ENCODE data around the gene PIK3R6. TPM values are rescaled to one million over a fixed set of nuclear protein-coding genes. Genes with fewer than 3 reads are reported as not detected.
A peak's percentile ranks its signal among the peaks of the same experiment; 100 is the strongest.
"Not testable (repeated sequence)": the region's sequence is repeated elsewhere in the genome, so short reads cannot be mapped to it uniquely, and the experiment has no call there.

Gene PIK3R6
- total RNA-seq, 2 donors from 2014 or later: 2.1 to 2.5 TPM

DNA sequence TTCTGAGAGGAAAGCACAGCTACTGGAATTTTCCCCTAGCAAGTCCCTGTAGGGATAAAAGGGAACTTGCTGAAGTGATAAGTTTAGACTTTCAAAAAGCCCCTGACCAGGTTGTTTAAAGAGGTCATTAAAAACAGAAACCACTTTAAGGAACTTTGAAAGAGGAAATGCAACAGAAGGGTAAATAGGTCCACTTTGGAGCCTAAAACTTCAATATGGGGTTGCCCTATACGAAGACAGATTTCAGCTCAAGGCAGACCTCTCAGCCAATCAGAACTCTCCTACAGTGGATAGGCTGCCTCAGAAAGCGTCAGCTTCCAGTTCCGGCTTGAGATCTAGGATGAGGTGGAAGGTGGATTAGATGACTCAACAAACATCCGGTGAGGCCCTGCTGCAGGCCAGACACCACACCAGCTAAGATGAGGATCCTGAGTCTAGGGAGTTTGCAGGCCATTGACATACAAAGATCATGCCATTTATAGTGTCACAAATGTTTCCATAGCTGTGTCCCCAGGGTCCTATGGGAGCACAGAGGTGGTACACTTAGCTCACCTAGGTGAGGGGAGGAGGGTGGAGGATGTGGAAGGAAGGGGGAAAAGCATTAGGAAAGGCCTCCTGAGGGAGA, 60.4 kb downstream of the PIK3R6 start:
- 81 to 88% methylated on average over 3 to 4 of the region's 4 CpGs for WGBS, 2 experiments (ENCODE audit: insufficient coverage in 1 of 2, insufficient read length in 1 of 2)
- no peak overlapping the region for H3K27ac Mint-ChIP-seq
- peaks cover 26% of the 10 kb centered on the region for H3K9me3 Mint-ChIP-seq

DNA sequence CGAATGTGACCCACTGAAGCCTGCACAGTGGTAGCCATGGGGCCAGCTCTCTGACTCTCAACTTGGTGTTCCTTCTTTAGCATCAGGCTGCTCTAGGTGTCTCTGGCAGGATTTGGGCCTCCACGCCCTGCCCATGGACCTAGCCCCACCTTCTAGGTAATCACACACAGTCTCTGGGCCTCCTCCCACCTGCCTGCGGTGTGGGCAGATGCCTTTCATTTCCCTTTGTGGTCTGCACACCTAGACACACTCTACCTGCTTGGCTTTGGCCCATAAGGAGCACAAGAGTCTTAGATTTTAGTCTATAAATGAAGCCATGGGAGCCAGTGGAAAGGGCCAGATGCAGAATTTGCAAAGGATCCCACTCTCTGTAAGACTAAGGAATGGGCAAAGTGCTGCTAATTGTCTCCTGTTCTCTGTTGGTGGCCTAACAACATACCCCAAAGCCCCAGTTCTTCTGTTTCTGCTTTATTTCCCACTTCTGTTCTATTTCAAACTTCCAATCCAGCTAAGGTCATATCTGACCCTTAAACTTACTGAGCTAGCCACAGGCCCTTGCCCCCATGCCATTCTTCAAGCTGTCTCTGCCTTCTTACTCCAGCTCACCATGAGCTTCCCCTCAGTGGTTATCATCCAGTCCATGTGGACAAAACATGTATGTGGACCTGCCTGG, 61.1 kb downstream of the PIK3R6 start:
- H3K27ac Mint-ChIP-seq: no peak overlapping the region
- no peaks in the 10 kb centered on the region for H3K4me1 ChIP-seq (ENCODE audit: control insufficient read depth, insufficient read depth, low read length)
- TF ChIP-seq, protein P1, sequence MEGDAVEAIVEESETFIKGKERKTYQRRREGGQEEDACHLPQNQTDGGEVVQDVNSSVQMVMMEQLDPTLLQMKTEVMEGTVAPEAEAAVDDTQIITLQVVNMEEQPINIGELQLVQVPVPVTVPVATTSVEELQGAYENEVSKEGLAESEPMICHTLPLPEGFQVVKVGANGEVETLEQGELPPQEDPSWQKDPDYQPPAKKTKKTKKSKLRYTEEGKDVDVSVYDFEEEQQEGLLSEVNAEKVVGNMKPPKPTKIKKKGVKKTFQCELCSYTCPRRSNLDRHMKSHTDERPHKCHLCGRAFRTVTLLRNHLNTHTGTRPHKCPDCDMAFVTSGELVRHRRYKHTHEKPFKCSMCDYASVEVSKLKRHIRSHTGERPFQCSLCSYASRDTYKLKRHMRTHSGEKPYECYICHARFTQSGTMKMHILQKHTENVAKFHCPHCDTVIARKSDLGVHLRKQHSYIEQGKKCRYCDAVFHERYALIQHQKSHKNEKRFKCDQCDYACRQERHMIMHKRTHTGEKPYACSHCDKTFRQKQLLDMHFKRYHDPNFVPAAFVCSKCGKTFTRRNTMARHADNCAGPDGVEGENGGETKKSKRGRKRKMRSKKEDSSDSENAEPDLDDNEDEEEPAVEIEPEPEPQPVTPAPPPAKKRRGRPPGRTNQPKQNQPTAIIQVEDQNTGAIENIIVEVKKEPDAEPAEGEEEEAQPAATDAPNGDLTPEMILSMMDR (conservative IDR thresholded peaks at IDR 0.05): no peak
- H3K36me3 ChIP-seq (ENCODE audit: control insufficient read depth, insufficient read depth, low read length): no peaks in the 10 kb centered on the region
- H3K27me3 ChIP-seq (ENCODE audit: control insufficient read depth, insufficient read depth, low read length, poor library complexity, severe bottlenecking): no peaks in the 10 kb centered on the region
- H3K9me3 Mint-ChIP-seq: peaks cover 19% of the 10 kb centered on the region
- no peak overlapping the region for H3K27ac ChIP-seq (ENCODE audit: low read depth, low read length)
- H3K4me3 Mint-ChIP-seq: no peak overlapping the region
- H3K36me3 Mint-ChIP-seq (ENCODE audit: low read depth): peaks cover 11% of the 10 kb centered on the region
- H3K9me3 ChIP-seq (ENCODE audit: control insufficient read depth, low read length): peaks cover 28% of the 10 kb centered on the region
- H3K4me3 ChIP-seq (ENCODE audit: low read length): no peak overlapping the region
- peaks cover 2% of the 10 kb centered on the region for H3K4me1 Mint-ChIP-seq
- no peak overlapping the region for H3K9ac ChIP-seq (ENCODE audit: extremely low read depth, low read length, poor library complexity, severe bottlenecking)
- peaks cover 13% of the 10 kb centered on the region for H3K27me3 Mint-ChIP-seq (ENCODE audit: insufficient read depth)
- DNase-seq: peak; percentile 30
- WGBS, 2 experiments (ENCODE audit: insufficient coverage in 1 of 2, insufficient read length in 1 of 2): 88 to 93% methylated on average over 3 of the region's 3 CpGs

More for the DNA sequence above, 60.4 kb downstream of the PIK3R6 start:
- H3K4me3 ChIP-seq (ENCODE audit: low read length): no peak overlapping the region
- H3K36me3 Mint-ChIP-seq (ENCODE audit: low read depth): peaks cover 16% of the 10 kb centered on the region
- no peak overlapping the region for H3K4me3 Mint-ChIP-seq
- peaks cover 15% of the 10 kb centered on the region for H3K27me3 Mint-ChIP-seq (ENCODE audit: insufficient read depth)
- no peaks in the 10 kb centered on the region for H3K27me3 ChIP-seq (ENCODE audit: control insufficient read depth, insufficient read depth, low read length, poor library complexity, severe bottlenecking)
- peaks cover 29% of the 10 kb centered on the region for H3K9me3 ChIP-seq (ENCODE audit: control insufficient read depth, low read length)
- peaks cover 2% of the 10 kb centered on the region for H3K4me1 Mint-ChIP-seq
- no peak overlapping the region for H3K9ac ChIP-seq (ENCODE audit: extremely low read depth, low read length, poor library complexity, severe bottlenecking)
- H3K27ac ChIP-seq (ENCODE audit: low read depth, low read length): no peak overlapping the region
- no peaks in the 10 kb centered on the region for H3K36me3 ChIP-seq (ENCODE audit: control insufficient read depth, insufficient read depth, low read length)
- DNase-seq: peak; percentile 51
- TF ChIP-seq, protein P1 (conservative IDR thresholded peaks at IDR 0.05): no peak
- no peaks in the 10 kb centered on the region for H3K4me1 ChIP-seq (ENCODE audit: control insufficient read depth, insufficient read depth, low read length)

DNA sequence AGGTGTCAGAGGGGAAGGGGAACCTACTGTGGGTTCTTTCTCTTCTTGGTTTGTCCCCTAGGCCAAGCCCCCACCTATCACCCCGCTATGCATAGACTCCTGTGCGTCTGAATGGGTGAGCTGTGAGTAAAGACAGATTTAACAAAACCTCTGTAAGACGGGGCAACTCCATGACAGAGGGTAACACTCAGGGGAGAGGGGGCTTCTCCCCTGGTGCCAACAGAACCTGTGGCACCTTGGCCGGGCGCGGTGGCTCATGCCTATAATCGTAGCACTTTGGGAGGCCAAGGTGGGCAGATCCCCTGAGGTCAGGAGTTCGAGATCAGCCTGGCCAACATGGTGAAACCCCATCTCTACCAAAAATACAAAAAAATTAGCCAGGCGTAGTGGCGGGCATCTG, 62.1 kb downstream of the PIK3R6 start:
- not testable (repeated sequence) for H3K9ac ChIP-seq (ENCODE audit: extremely low read depth, low read length, poor library complexity, severe bottlenecking); H3K27ac ChIP-seq (ENCODE audit: low read depth, low read length); H3K36me3 ChIP-seq (ENCODE audit: control insufficient read depth, insufficient read depth, low read length); H3K27ac Mint-ChIP-seq; H3K4me1 ChIP-seq (ENCODE audit: control insufficient read depth, insufficient read depth, low read length); H3K4me3 Mint-ChIP-seq; H3K27me3 ChIP-seq (ENCODE audit: control insufficient read depth, insufficient read depth, low read length, poor library complexity, severe bottlenecking); H3K36me3 Mint-ChIP-seq (ENCODE audit: low read depth); H3K4me3 ChIP-seq (ENCODE audit: low read length); H3K4me1 Mint-ChIP-seq
- Mint-ChIP-seq H3K9me3 (peaks cover 10% of the 10 kb centered on the region), H3K27me3 (ENCODE audit: insufficient read depth) (peaks cover 17% of the 10 kb centered on the region)
- WGBS, 2 experiments (ENCODE audit: insufficient coverage in 1 of 2, insufficient read length in 1 of 2): 93 to 100% methylated on average over 1 to 10 of the region's 10 CpGs
- H3K9me3 ChIP-seq (ENCODE audit: control insufficient read depth, low read length): peaks cover 19% of the 10 kb centered on the region
- peak; percentile 26 for DNase-seq
